DMS114 treated with DMSO at 0.1 percent for 48 hours (cell line): ENCODE measurements around the gene SIK1.
"Not testable (repeated sequence)": the region's sequence is repeated elsewhere in the genome, so short reads cannot be mapped to it uniquely, and the experiment has no call there.

Experiments used
- DNase-seq: peaks from one replicate; lab custom pipeline; 2025; ENCODE audit not compliant: unreplicated experiment; lab: John Stamatoyannopoulos, UW

The SIK1 gene

GRCh38 chr21:43398000-43398399 is 28.9 kb downstream of the SIK1 start:
- not testable (repeated sequence) for DNase-seq

GRCh38 chr21:43397439-43397808 is 29.5 kb downstream of the SIK1 start:
- DNase-seq, result not testable (repeated sequence)

- DNase-seq, result not testable (repeated sequence)
Measured at GRCh38 chr21:43396788-43397438, 30.0 kb downstream of the SIK1 start.

- not testable (repeated sequence) for DNase-seq
Measured at GRCh38 chr21:43383351-43383750, 43.6 kb downstream of the SIK1 start.

GRCh38 chr21:43382902-43383301 is 44.0 kb downstream of the SIK1 start:
- not testable (repeated sequence) for DNase-seq

- DNase-seq, result not testable (repeated sequence)
Measured at GRCh38 chr21:43380852-43381533, 45.9 kb downstream of the SIK1 start.

- not testable (repeated sequence) for DNase-seq
Measured at GRCh38 chr21:43380337-43380736, 46.6 kb downstream of the SIK1 start.

GRCh38 chr21:43379626-43380122 is 47.3 kb downstream of the SIK1 start:
- DNase-seq, result not testable (repeated sequence)

GRCh38 chr21:43376478-43376882 is 50.5 kb downstream of the SIK1 start:
- DNase-seq, result no peak

- DNase-seq, result no peak
Measured at GRCh38 chr21:43375837-43376477, 51.0 kb downstream of the SIK1 start.

GRCh38 chr21:43375006-43375836 is 51.7 kb downstream of the SIK1 start:
- DNase-seq, result no peak

GRCh38 chr21:43374228-43374885 is 52.6 kb downstream of the SIK1 start:
- DNase-seq, result no peak

GRCh38 chr21:43373362-43374227 is 53.3 kb downstream of the SIK1 start:
- no peak for DNase-seq

GRCh38 chr21:43372663-43373361 is 54.1 kb downstream of the SIK1 start:
- DNase-seq, result no peak

GRCh38 chr21:43371786-43372185 is 55.1 kb downstream of the SIK1 start:
- no peak for DNase-seq

- no peak for DNase-seq
Measured at GRCh38 chr21:43370888-43371570, 55.9 kb downstream of the SIK1 start.

GRCh38 chr21:43370091-43370658 is 56.8 kb downstream of the SIK1 start:
- no peak for DNase-seq

- no peak for DNase-seq
Measured at GRCh38 chr21:43369596-43370090, 57.3 kb downstream of the SIK1 start.
